ENCODE measurements around the gene KLF9. TPM values are rescaled to one million over a fixed set of nuclear protein-coding genes. Genes with fewer than 3 reads are reported as not detected.

KLF9 gene
- total RNA-seq, 1 donor from 2014 or later, result 9.8 TPM

DNA sequence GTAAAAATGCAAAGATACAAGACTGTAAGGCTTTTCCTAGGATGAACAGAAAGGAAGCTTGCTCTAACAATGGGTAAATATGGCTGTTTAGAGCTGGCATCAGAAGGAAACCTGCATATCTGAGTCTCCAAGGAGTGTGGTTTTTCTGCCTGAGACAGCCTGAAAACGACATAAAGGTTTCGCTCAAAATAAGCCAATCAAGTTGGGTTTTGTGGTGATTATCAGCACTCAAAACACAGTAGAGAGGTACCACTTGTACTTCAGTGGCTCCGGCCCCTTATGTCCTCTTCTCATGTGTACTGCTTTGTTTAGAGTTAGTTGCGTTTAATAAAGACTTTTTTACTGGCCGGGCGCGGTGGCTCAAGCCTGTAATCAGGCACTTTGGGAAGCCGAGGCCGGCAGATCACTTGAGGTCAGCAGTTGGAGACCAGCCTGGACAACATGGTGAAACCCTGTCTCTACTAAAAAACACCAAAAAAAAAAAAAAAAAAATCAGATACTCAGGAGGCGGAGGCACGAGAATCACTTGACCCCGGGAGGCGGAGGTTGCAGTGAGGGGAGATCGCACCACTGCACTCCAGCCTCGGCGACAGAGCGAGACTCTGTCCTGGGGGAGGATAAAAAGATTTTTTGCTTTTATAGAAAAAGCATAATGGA lies 39.4 kb downstream of the KLF9 start:
- DNase-seq (ENCODE audit: low spot score in 2 of 2) (no peak), FAIRE-seq (no peak)

DNA sequence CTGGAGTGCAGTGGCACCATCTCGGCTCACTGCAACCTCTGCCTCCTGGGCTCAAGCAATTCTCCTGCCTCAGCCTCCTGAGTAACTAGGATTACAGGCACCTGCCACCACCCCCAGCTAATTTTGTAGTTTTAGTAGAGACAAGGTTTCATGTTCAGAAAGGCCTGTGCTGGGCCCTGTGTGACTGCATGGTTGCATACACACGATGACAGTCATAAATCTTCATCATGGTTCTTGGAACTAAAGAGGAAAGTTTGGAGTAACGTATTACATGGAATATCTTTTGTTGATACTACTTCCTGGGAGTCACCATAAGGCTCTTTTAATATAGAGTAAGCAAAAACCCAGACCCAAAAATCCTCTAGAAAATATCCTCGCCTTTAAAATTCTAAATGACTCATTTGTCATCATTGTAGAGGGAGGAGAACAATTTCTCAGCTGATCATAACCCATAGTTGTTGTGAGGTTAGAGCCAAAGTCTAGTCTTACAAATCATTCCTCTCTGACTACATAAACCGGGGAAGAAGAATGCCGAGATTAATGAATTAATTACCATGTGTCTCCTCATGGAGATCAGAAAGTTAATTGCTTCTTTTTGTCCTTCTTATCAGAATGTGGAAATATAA lies 47.0 kb downstream of the KLF9 start:
- DNase-seq (ENCODE audit: low spot score in 2 of 2) (no peak), FAIRE-seq (no peak)

DNA sequence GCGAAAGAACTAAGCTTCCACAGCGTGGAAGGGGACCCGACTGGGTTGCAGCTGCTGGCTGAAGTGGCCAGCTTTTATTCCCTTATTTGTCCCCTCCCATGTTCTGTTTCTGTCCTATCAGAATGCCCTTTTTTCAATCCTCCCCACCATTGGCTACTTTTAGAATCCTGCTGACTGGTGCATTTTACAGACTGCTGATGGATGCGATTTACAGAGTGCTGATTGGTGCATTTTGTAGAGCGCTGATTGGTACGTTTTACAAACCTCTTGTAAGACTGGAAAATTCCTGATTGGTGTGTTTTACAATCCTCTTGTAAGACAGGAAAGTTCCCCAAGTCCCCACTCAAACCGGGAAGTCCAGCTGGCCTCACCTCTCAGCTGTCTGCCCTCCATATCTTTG lies 50.7 kb downstream of the KLF9 start:
- no peak for FAIRE-seq

DNA sequence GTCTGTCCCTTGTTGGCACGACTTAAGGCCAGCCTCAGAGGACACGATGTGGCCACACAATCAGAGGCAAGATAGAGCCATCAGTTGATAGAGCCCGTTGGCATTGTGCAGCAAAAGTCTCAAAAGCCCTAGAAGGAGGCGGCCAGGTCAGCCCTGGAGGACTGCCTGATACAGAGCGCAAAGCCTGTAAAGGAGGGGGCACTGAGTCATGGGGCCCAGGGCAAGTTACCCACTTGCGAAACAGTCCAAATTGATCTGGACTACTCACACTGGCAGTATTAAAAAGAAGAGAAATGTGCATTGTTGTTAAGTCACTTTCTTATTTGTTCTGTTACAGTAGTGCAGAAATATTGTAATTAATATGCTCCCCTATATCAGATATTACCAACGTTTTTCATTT lies 51.5 kb downstream of the KLF9 start:
- DNase-seq (ENCODE audit: low spot score in 2 of 2), result no peak
- FAIRE-seq, result no peak

More for the DNA sequence above, 50.7 kb downstream of the KLF9 start:
- DNase-seq (ENCODE audit: low spot score in 2 of 2), result no peak

DNA sequence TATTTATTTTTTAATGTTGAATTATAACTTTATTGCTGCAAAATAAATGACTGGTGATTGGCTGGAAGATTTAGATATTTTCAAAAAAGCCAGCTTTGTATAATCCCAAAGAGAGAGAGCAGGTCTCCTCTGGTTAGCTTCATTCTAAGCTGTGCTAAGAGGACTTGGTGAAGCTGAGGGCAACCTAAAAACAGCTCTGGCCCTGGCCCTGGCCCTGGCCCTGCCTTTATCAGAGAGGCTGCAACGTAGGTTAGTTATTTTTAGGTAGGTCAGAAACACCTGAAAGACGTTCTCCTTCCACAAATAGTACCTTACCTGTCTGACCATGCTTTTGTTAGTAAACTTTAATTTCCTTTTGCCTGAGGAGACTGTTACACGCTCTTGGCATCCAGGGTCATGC lies 58.7 kb downstream of the KLF9 start:
- no peak for DNase-seq (ENCODE audit: low spot score in 2 of 2)
- FAIRE-seq, result no peak

DNA sequence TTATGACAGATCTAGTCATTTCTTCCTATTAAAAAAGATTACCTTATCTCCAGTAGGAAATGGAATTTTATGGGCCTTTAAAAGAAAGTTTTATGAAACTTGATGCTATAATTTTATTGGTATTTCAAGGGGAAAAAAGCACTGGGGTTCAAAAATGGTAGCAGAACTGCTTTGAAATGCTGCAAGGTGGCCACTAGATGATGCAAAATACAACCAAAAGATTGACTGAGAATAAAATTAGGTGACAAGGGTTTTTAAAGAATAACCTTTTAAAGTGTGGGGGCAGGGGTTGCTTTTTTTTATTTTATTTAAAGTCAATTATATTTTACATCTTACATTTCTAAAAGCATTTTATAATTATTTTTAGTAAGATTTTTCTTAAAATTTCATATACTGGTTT lies 61.7 kb downstream of the KLF9 start:
- peak; percentile 93 for FAIRE-seq

DNA sequence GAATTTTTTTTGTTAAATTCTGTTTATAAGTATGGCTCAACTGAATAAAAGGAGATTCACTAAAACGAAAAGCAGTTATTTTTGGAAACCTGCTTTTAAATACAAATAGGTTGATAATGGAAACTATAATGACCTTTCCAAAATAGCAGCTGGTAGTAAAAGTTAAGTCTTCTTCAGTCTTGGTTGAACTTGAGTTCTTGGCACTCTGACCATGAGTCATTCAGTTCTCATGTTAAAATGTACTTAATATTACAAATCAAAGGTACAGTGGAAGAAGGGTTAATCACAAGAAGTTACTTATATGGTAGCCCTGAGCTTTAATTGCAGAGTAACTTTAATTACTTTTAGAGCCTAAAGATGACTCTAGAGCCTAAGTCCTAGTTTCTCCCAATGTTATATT lies 62.1 kb downstream of the KLF9 start:
- FAIRE-seq (no peak), DNase-seq (ENCODE audit: low spot score in 2 of 2) (no peak)

More for the DNA sequence above, 61.7 kb downstream of the KLF9 start:
- DNase-seq (ENCODE audit: low spot score in 2 of 2), result peak in 1 of 2 donors; percentile 8

DNA sequence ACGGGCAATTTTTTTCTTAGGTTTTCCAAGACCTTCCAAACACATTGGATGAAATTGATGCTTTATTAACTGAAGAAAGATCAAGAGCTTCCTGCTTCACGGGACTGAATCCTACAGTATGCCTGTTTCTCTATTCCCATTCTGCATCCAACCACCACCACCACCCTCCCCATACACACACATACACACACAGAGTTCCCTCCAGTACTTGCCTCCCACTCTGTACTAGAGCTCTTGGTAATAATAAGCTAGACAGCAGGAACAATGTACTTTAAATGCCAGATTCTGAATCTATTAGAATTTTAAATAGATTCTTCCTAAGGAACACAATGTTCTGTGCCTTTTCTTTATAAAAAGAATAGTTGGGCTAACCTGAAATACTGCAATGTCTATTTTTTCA lies 67.4 kb downstream of the KLF9 start:
- no peak for DNase-seq (ENCODE audit: low spot score in 2 of 2)
- no peak for FAIRE-seq

DNA sequence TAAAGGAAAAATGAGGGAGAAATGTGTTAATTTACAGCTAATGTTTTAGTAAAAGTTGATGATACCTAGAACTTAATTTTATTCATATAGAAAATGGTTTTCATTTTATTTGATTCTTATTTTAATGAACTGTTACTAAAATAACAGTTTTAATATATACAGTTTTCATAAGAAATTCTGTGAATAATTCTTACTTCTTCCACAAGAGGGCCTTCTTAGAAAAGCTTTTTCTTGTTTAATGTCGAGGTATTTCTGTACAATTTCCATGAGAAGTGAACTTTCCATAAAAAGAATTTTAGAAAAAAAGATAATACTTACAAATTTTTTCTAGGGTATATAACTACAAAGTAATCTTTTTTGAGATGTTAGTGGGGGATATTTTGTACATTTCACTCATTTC lies 73.9 kb downstream of the KLF9 start:
- peak in 1 of 2 donors; percentile 20 for DNase-seq (ENCODE audit: low spot score in 2 of 2)
- FAIRE-seq, result peak; percentile 99

Other genes with a start within 250 kb of the KLF9 start
- 36.3 TPM for gene SMC5, start 155.7 kb downstream of the KLF9 start, total RNA-seq